Fibroblast of villous mesenchyme (primary cell): ENCODE results near the gene ABCC4. TPM values are rescaled to one million over a fixed set of nuclear protein-coding genes. Genes with fewer than 3 reads are reported as not detected.

Experiments
- DNase-seq: peaks from one replicate; pipeline ENCODE4 v3.0.0-alpha.2; 2010; ENCODE audit warnings: low read depth
- H3K4me3 ChIP-seq: 2 replicates; pipeline ENCODE4 v1.5.1; 2011; ENCODE audit warnings: low read depth, mild to moderate bottlenecking, low read length
- total RNA-seq: library from RNA; depleted of rRNA; stranded (reverse); fragments of >200 nt; gene quantifications from 2 replicates; pipeline ENCODE4 v1.2.3, GENCODE V29; 2012
- TF ChIP-seq, protein P1 (sequence below): IDR thresholded peaks from 2 replicates; pipeline ENCODE4 v1.5.1; 2012; ENCODE audit warnings: low read depth, mild to moderate bottlenecking, low read length; ENCODE audit not compliant: insufficient read depth

Gene ABCC4
- total RNA-seq, 1 donor, result 56.6 TPM

DNA sequence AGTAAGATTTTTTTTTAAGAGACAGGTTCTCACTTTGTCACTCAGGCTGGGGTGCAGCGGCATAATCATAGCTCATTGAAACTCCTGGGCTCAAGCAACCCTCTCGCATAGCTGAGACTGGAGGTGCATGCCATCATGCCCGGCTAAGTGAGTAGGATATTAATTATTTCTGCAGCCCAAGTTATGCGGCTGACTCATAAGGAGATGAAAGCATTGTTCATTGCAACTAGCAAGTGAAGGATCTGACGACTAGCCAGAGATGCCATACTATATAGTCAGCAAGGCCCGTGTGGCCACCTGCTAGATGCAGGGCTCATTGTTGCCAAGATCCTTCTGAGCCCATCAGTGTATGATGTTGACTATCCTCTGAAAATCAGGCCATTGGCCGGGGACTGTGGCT is 45.2 kb downstream of the ABCC4 start:
- TF ChIP-seq, protein P1, sequence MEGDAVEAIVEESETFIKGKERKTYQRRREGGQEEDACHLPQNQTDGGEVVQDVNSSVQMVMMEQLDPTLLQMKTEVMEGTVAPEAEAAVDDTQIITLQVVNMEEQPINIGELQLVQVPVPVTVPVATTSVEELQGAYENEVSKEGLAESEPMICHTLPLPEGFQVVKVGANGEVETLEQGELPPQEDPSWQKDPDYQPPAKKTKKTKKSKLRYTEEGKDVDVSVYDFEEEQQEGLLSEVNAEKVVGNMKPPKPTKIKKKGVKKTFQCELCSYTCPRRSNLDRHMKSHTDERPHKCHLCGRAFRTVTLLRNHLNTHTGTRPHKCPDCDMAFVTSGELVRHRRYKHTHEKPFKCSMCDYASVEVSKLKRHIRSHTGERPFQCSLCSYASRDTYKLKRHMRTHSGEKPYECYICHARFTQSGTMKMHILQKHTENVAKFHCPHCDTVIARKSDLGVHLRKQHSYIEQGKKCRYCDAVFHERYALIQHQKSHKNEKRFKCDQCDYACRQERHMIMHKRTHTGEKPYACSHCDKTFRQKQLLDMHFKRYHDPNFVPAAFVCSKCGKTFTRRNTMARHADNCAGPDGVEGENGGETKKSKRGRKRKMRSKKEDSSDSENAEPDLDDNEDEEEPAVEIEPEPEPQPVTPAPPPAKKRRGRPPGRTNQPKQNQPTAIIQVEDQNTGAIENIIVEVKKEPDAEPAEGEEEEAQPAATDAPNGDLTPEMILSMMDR, result no peak
- peak; percentile 74 for DNase-seq
- no peak overlapping the region for H3K4me3 ChIP-seq

DNA sequence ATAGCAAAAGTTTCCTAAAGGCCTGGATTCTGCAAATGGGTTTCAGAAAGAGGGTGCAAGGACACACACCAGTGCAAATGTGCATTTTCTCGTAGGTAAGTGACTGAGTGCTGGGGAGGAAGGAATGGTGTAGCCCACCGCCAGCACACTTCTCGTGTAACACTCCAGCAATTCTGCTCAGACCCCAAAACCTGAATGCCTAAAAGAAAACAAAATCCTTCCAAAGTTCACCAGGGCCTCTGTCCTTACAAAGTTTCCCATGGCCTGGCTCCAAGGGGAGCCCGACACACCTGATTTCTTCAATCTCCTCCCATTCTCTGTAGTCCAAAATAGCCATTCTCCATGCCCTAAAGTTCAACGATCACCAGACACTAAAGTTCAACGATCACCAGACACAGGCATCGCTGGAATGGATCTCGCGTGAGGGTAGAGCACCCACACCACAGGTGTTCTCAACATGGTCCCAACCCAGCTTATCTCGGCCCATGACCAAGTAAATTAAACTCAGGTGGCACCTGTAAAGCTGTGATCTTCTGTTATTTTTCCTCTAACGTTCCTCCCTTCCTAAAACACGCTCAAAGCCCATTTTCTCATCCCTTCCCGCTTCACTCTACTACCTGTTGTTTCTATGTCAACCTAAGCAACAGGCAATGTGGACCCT is 46.0 kb downstream of the ABCC4 start:
- no peak overlapping the region for H3K4me3 ChIP-seq
- no peak for DNase-seq
- TF ChIP-seq, protein P1, result no peak

DNA sequence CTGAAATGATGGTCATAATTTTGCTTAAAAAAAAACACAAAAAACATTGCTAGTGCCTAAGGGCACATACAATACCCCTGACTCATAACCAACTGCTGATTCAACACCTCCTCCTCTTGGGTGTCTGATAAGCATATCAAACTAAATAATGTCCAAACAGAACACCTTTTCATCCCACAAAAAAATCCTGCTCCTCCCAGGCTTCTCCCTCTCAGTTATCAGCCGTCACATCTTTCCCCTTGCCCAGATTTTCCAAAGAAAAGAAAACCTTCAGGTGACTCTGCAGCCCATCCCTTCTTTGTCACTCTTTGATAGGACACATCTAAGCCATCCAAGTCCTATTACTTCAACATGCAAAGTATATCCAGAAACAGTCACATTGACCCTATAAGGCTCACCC is 46.9 kb downstream of the ABCC4 start:
- no peak for DNase-seq
- H3K4me3 ChIP-seq, result no peak overlapping the region
- TF ChIP-seq, protein P1, result no peak

DNA sequence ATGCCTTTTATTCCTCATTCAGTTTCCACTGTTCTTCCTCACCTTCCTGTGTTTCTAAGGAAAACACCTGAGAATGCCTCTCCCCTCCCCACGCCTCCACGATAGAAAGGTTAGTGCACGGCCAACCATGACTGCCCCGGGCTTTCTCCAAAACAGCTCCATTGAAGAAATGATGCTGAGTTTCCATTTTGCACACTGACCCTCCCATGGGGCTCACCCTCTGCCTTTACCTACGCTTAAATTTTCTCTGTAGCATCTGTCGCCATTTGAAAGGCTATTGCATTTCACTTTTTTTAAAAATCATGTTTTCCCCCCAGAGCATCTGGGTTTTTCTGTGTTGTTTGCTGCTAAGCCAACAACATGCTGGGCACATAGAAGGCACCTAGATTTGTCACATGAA is 48.2 kb downstream of the ABCC4 start:
- DNase-seq, result no peak
- TF ChIP-seq, protein P1, result no peak
- H3K4me3 ChIP-seq, result no peak overlapping the region

DNA sequence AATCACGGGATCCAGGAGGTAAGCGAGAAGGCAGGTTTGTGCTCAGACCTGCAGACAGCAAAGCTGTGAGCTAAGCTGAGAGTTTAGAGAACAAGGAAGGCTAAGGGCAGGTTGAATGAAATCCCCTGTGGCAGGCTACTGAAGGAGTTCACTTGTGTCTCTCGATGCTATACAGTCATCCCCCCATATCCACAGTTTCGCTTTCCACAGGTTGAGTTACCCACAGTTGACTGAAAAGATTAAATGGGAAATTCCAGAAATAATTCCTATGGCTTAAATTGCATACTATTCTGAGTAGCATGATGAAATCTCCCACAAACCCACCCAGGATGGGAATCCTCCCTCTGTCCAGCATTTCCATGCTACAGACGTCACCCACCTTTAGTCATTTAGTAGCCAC is 49.6 kb downstream of the ABCC4 start:
- DNase-seq, result peak; percentile 56
- H3K4me3 ChIP-seq, result no peak overlapping the region
- TF ChIP-seq, protein P1, result no peak

DNA sequence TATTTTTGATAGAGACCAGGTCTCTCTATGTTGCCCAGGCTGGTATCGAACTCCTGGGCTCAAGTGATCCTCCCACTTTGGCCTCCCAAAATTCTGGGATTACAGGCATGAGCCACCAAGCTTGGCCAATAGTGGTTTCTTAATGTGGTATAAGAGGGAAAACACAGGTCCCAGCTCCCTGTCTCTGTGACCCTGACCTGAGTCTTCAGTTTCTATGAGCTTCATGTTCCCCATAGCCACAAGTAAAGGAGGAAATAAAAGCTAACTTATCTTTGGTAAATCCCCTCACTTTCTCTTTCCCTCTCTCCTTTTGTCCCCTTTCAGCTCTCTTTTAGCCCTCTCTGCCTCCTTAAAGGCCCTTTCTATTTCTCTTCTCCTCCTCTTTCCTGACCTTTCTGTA is 50.3 kb downstream of the ABCC4 start:
- TF ChIP-seq, protein P1, result no peak
- no peak overlapping the region for H3K4me3 ChIP-seq
- DNase-seq, result no peak

DNA sequence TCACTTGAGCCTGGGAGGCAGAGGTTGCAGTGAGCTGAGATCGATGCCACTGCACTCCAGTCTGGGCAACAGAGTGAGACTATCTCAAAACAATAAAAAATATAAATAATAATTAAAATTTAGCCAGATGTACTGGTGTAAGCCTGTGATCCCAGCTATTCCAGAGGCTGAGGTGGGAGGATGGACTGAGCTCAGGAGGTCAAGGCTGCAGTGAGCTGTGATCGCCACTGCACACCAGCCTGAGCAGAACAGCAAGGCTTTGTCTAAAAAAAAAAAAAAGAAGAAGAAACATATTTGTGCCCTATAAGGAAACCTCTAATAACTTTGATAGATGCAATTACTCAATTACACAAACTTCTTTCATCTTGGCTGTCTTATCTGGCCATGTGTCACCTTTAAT is 52.3 kb downstream of the ABCC4 start:
- TF ChIP-seq, protein P1, result no peak

More for the DNA sequence above, 52.3 kb downstream of the ABCC4 start:
- DNase-seq, result no peak
- no peak overlapping the region for H3K4me3 ChIP-seq
